Fibroblast of the aortic adventitia (primary cell): ENCODE measurements around the gene IQGAP3. TPM values are rescaled to one million over a fixed set of nuclear protein-coding genes. Genes with fewer than 3 reads are reported as not detected.

Source experiments
- DNase-seq: peaks from one replicate; pipeline ENCODE4 v3.0.0-alpha.2; 2010; ENCODE audit warnings: low read depth
- H3K4me3 ChIP-seq: 2 replicates; pipeline ENCODE4 v1.5.1; 2011; ENCODE audit warnings: low read depth, mild to moderate bottlenecking, control low read depth, low read length, moderate library complexity
- total RNA-seq: library from RNA; depleted of rRNA; stranded (reverse); fragments of >200 nt; gene quantifications from 2 replicates; pipeline ENCODE4 v1.2.3, GENCODE V29; 2012; ENCODE audit warnings: low replicate concordance
- TF ChIP-seq, protein P1 (sequence below): IDR thresholded peaks from 2 replicates; pipeline ENCODE4 v1.5.1; 2011; ENCODE audit warnings: mild to moderate bottlenecking, low read length, control low read depth, inconsistent platforms; ENCODE audit not compliant: insufficient read depth

IQGAP3 gene
- total RNA-seq, 1 donor, result 28.7 TPM

DNA sequence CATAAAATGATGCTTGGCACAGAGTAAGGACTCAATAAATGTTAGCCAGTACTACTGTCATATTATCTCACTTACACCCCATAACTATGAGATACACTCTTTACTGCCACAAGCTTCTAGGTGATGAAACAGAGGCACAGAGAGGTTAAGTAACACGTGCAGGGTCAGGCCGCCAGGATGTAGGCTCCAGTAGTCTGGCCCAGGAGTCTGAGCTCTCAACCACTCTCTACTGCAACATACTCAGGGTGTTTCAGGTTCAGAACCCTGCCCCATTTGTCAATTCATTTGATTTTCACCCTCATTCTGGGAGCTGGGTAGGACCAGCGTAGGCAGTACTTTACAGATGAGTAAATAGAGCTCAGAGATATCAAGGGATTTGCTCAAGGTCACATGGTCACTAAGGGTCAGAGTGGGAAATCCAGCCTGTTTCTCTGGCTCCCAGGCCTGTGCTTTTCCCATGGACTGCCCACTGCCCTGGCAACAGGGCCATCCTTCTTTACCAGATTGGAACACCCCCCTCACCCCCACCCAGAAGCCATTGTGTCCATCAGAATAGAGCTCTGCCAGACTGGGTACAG is 21.2 kb downstream of the IQGAP3 start:
- H3K4me3 ChIP-seq, result no peak overlapping the region
- TF ChIP-seq, protein P1, sequence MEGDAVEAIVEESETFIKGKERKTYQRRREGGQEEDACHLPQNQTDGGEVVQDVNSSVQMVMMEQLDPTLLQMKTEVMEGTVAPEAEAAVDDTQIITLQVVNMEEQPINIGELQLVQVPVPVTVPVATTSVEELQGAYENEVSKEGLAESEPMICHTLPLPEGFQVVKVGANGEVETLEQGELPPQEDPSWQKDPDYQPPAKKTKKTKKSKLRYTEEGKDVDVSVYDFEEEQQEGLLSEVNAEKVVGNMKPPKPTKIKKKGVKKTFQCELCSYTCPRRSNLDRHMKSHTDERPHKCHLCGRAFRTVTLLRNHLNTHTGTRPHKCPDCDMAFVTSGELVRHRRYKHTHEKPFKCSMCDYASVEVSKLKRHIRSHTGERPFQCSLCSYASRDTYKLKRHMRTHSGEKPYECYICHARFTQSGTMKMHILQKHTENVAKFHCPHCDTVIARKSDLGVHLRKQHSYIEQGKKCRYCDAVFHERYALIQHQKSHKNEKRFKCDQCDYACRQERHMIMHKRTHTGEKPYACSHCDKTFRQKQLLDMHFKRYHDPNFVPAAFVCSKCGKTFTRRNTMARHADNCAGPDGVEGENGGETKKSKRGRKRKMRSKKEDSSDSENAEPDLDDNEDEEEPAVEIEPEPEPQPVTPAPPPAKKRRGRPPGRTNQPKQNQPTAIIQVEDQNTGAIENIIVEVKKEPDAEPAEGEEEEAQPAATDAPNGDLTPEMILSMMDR, result no peak
- DNase-seq, result no peak

DNA sequence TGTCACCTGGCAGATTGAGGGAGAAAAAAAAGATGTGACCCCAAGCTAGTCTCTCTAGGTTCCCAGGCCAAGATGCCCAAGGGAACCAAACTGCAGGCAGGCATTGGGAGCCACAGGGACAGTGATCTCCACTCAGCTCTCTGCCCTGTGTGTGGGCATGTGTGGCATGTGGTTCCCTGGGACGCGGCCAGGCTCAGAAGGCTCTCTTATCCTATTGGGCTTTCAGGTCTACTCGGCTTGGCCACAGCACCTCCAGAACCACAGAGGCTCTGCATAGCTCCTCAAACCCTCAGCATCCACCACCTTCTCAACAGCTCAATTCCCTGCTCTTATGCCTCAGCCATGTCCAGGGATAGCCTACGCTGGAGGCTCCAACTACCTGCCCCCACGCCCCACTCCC is 22.0 kb downstream of the IQGAP3 start:
- DNase-seq, result no peak
- TF ChIP-seq, protein P1, result no peak
- no peak overlapping the region for H3K4me3 ChIP-seq

DNA sequence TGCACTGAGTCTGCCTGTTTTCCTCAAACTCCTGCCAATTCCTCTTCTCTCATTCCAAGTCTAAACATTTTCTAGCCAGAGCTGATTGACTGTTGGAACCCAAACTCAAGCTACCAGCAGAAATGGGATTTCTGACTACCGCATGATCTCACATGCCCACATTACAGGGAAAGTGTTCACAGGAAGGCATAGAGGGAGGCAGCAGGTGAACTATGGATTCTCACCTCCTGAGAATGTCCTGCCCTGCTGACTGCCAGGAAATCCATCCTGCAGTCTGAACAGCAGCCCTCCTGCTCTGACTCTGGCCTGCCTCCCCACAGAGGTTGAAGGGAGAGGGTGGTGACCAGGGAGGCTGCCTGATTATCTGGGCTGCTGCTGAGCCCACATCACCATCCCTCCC is 22.5 kb downstream of the IQGAP3 start:
- TF ChIP-seq, protein P1, result no peak
- no peak for DNase-seq
- no peak overlapping the region for H3K4me3 ChIP-seq

DNA sequence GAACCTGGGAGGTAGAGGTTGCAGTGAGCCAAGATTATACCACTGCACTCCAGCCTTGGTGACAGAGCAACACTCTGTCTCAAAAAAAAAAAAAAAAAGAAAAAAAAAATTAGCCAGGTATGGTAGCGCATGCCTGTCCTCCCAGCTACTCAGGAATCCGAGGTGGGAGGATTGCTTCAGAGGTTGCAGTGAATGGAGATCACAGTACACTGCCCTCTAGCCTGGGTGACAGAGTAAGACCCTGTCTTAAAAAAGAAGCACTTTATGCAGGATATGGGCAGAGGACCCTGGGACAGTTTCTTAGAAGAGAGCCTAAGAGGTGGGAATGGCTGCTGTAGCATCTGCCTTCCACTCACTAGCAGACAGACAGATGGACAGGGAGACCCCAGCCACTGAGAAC is 23.0 kb downstream of the IQGAP3 start:
- no peak for DNase-seq
- H3K4me3 ChIP-seq, result no peak overlapping the region
- TF ChIP-seq, protein P1, result no peak

DNA sequence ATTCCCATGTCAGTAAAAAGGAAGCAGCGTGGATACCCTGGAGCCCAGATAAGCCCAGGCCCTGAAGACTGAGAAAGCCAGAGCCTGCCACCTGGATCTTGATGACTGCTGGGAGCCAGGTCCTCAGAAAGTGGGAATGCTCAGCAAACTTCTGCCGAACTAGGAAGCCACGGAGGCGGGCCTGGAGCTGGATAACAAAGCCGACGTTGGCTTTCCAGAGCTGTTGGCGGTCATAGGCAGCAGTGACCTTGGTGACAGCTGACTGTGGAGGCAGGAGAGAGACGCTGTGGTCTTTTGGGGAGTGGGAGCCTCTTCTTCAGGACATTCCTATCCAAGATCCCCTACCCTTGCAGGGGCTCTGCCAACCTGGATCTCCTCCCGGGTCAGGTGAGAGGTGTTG is 24.4 kb downstream of the IQGAP3 start:
- H3K4me3 ChIP-seq, result no peak overlapping the region
- no peak for DNase-seq
- TF ChIP-seq, protein P1, result no peak

DNA sequence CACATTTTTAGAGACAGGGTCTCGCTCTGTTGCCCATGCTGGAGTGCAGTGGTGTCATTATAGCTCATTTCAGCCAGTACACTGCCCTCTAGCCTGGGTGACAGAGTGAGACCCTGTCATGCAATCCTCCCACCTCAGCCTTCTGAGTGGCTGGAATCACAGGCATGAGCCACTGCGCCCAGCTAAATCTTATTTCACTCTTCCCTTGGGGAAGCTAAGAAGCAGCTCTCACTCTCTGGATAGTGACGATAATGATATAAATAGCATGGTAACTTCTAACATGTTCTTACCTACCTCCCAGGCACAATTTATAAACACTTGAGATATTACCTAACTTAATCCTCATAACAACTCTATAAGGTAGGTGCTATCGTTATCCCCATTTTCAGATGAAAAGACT is 24.9 kb downstream of the IQGAP3 start:
- TF ChIP-seq, protein P1, result no peak
- DNase-seq, result no peak
- H3K4me3 ChIP-seq, result no peak overlapping the region

DNA sequence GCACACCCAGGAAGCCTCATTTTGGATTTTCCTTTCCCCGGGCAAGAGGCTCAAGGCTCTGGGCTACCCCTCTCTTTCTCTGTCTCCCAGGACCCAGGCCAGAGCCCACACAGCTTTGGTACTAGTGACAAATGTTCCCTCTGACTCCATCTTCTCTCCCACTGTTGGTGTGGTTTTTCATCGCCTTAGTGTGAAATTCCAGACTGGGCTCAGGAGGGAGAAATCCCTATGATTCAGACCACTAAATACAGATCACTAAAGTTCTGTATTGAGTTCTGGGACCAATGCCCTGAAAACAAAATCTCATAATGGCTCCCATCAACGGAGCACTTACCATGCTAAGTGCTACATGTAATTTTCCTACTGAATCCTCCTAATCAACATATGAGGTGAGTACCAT is 26.1 kb downstream of the IQGAP3 start:
- no peak for DNase-seq
- H3K4me3 ChIP-seq, result no peak overlapping the region
- TF ChIP-seq, protein P1, result no peak
